Upper lobe of right lung (tissue), 1 donor: ENCODE measurements around the gene SH3YL1. TPM values are rescaled to one million over a fixed set of nuclear protein-coding genes. Genes with fewer than 3 reads are reported as not detected.
A peak's percentile ranks its signal among the peaks of the same experiment; 100 is the strongest.

ENCODE experiments used
- ATAC-seq: fragments of 200-7000 bp; cut with Tn5 transposase; one replicate; pipeline ENCODE4 v1.9.1; 2020; ENCODE audit warnings: mild to moderate bottlenecking, moderate library complexity
- DNase-seq: peaks from one replicate; pipeline ENCODE4 v3.0.0-alpha.2; 2020
- H3K27ac ChIP-seq: fragments of 200-600 bp; one replicate; pipeline ENCODE4 v1.8.0; 2022
- H3K27me3 ChIP-seq: fragments of 200-600 bp; one replicate; pipeline ENCODE4 v1.8.0; 2022; ENCODE audit warnings: mild to moderate bottlenecking
- H3K36me3 ChIP-seq: fragments of 200-600 bp; one replicate; pipeline ENCODE4 v1.8.0; 2022
- H3K4me1 ChIP-seq: fragments of 200-600 bp; one replicate; pipeline ENCODE4 v1.8.0; 2022
- H3K4me3 ChIP-seq: fragments of 200-600 bp; one replicate; pipeline ENCODE4 v1.8.0; 2022; ENCODE audit warnings: mild to moderate bottlenecking
- H3K9me3 ChIP-seq: fragments of 200-600 bp; one replicate; pipeline ENCODE4 v1.8.0; 2022
- CTCF ChIP-seq: fragments of 200-600 bp; IDR thresholded peaks from one replicate; pipeline ENCODE4 v1.8.0; 2022; ENCODE audit warnings: antibody characterized with exemption
- intact Hi-C: fragments of 100-400 bp; cut with DNase I; formaldehyde crosslinking; loops from one replicate; pipeline ENCODE4 v1.11.0; 2022
- total RNA-seq: library from RNA; stranded (reverse); fragmentation: NEBNext Ultra II Directional; extraction: Animal tissue kit (Norgen Biotek cat#: 25700); gene quantifications from one replicate; pipeline ENCODE4 v1.2.1, GENCODE V29; 2021
- donor health status: DM: no; HTN: yes; CAD: no; lungs with severe emphysema.

SH3YL1 gene
- total RNA-seq, 1 donor from 2014 or later = 48.3 TPM

- Histone ChIP-seq H3K4me3 (peak within 1 kb of the TSS; percentile 82), H3K27ac (peak within 1 kb of the TSS; percentile 85), H3K9me3 (no peaks in the 10 kb centered on the region), H3K27me3 (no peaks in the 10 kb centered on the region), H3K36me3 (no peaks in the 10 kb centered on the region), H3K4me1 (peaks cover 44% of the 10 kb centered on the region)
- no peak for TF ChIP-seq CTCF
- intact Hi-C loops = no loop called here
- ATAC-seq (peak; percentile 96), DNase-seq (peak; percentile 99)
Observed at GRCh38 chr2:264493-265468, 949 bp upstream of the SH3YL1 start, which contains the start of gene ACP1. ACP1 (plus strand) TSS chr2:264947; CDS start chr2:264965, 18 bp downstream.

- TF ChIP-seq CTCF = no peak
- Histone ChIP-seq H3K9me3 (no peaks in the 10 kb centered on the region), H3K27ac (peak overlapping the region; percentile 83), H3K27me3 (no peaks in the 10 kb centered on the region), H3K4me1 (peaks cover 37% of the 10 kb centered on the region), H3K4me3 (peak overlapping the region; percentile 82), H3K36me3 (no peaks in the 10 kb centered on the region)
- intact Hi-C loops = no loop called here
- ATAC-seq (no peak), DNase-seq (peak; percentile 60)
Observed at GRCh38 chr2:263022-263738, 652 bp downstream of the SH3YL1 start.

- Histone ChIP-seq H3K27me3 (no peaks in the 10 kb centered on the region), H3K4me1 (peaks cover 36% of the 10 kb centered on the region), H3K36me3 (no peaks in the 10 kb centered on the region), H3K4me3 (peak overlapping the region; percentile 20), H3K27ac (peak overlapping the region; percentile 83), H3K9me3 (no peaks in the 10 kb centered on the region)
- no peak for ATAC-seq
- intact Hi-C loops = no loop called here
- TF ChIP-seq CTCF = no peak
- DNase-seq = no peak
Observed at GRCh38 chr2:262117-262516, 1.7 kb downstream of the SH3YL1 start.

GRCh38 chr2:260507-261161 lies 3.2 kb downstream of the SH3YL1 start:
- Histone ChIP-seq H3K27ac (no peak overlapping the region), H3K4me3 (no peak overlapping the region), H3K27me3 (no peaks in the 10 kb centered on the region), H3K9me3 (no peaks in the 10 kb centered on the region), H3K36me3 (no peaks in the 10 kb centered on the region), H3K4me1 (peaks cover 21% of the 10 kb centered on the region)
- intact Hi-C loops = no loop called here
- DNase-seq = no peak
- ATAC-seq = no peak
- TF ChIP-seq CTCF = no peak

GRCh38 chr2:259789-260331 lies 4.0 kb downstream of the SH3YL1 start:
- TF ChIP-seq CTCF = no peak
- Histone ChIP-seq H3K27me3 (no peaks in the 10 kb centered on the region), H3K9me3 (no peaks in the 10 kb centered on the region), H3K4me3 (no peak overlapping the region), H3K4me1 (peaks cover 20% of the 10 kb centered on the region), H3K27ac (no peak overlapping the region), H3K36me3 (no peaks in the 10 kb centered on the region)
- intact Hi-C loops = no loop called here
- ATAC-seq (no peak), DNase-seq (no peak)
